Liver (tissue), 3 donors: Measurements from ENCODE around the gene SH3PXD2A.

ENCODE experiments used
- EGR1 ChIP-seq, 2 donors: IDR thresholded peaks; 2 replicates each; pipeline ENCODE4 v1.6.1; 2016 to 2018; ENCODE audit warnings: antibody characterized with exemption in 2 of 2, low read depth in 2 of 2
- GABPA ChIP-seq, 2 donors: IDR thresholded peaks in 1 of 2; conservative IDR thresholded peaks in 1 of 2; 2 replicates each; pipeline ENCODE4 v1.6.1; 2016; ENCODE audit warnings: antibody characterized with exemption in 2 of 2, mild to moderate bottlenecking in 1 of 2, moderate library complexity in 1 of 2
- HNF4A ChIP-seq, 2 donors: conservative IDR thresholded peaks; 2 replicates each; pipeline ENCODE4 v1.6.1; 2016; ENCODE audit warnings: antibody characterized with exemption in 2 of 2, mild to moderate bottlenecking in 2 of 2
- HNF4G ChIP-seq: IDR thresholded peaks from 2 replicates; pipeline ENCODE4 v1.6.1; 2016; ENCODE audit warnings: antibody characterized with exemption
- JUND ChIP-seq, 2 donors: IDR thresholded peaks; 2 replicates each; pipeline ENCODE4 v1.6.1; 2016; ENCODE audit warnings: antibody characterized with exemption in 2 of 2
- RAD21 ChIP-seq, 2 donors: IDR thresholded peaks; 2 replicates each; pipeline ENCODE4 v1.6.1; 2016; ENCODE audit warnings: antibody characterized with exemption in 2 of 2, mild to moderate bottlenecking in 2 of 2
- RXRA ChIP-seq, 2 donors: IDR thresholded peaks; 2 replicates each; pipeline ENCODE4 v1.6.1; 2017 to 2018; ENCODE audit warnings: antibody characterized with exemption in 2 of 2, mild to moderate bottlenecking in 1 of 2
- TAF1 ChIP-seq: conservative IDR thresholded peaks from 2 replicates; pipeline ENCODE4 v1.6.1; 2016; ENCODE audit warnings: antibody characterized with exemption, mild to moderate bottlenecking
- YY1 ChIP-seq: IDR thresholded peaks from 2 replicates; pipeline ENCODE4 v1.6.1; 2016; ENCODE audit warnings: antibody characterized with exemption, mild to moderate bottlenecking
- TF ChIP-seq, protein P1 (sequence below): fragments of 150-350 bp; IDR thresholded peaks from 2 replicates; pipeline ENCODE4 v1.5.1; 2017; ENCODE audit warnings: improper control_type of control experiment, low read depth, low read length; ENCODE audit not compliant: missing input control
- TF ChIP-seq, protein P2 (sequence below): IDR thresholded peaks from 2 replicates; pipeline ENCODE4 v1.6.1; 2016; ENCODE audit warnings: antibody characterized with exemption
- TF ChIP-seq, protein P3 (sequence below): IDR thresholded peaks from 2 replicates; pipeline ENCODE4 v1.6.1; 2016; ENCODE audit warnings: antibody characterized with exemption, mild to moderate bottlenecking
- TF ChIP-seq, protein P4 (sequence below): IDR thresholded peaks from 2 replicates; pipeline ENCODE4 v1.6.1; 2016; ENCODE audit warnings: antibody characterized with exemption
- donor health status: healthy.
- donor health status: healthy.

DNA sequence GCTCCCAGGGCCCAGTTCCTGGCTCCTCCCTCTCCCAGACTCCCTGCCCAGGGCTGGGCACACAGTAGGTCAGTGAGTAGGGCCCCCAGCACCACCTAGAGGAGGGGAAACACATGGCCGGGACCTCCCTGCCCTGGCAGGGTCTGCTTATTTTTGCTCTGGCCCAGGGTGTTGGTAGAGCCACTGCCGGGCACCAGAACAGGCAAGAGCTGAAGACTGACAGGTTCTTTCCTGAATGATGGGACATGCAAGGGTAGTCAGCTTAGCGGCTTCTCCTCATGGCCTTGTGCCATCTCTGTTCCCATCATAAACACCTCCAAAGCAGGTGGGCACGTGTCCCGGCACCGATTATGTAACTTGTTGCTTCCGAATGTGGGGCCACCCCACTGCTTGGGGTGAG is 275.4 kb downstream of the SH3PXD2A start:
- TF ChIP-seq, protein P1, sequence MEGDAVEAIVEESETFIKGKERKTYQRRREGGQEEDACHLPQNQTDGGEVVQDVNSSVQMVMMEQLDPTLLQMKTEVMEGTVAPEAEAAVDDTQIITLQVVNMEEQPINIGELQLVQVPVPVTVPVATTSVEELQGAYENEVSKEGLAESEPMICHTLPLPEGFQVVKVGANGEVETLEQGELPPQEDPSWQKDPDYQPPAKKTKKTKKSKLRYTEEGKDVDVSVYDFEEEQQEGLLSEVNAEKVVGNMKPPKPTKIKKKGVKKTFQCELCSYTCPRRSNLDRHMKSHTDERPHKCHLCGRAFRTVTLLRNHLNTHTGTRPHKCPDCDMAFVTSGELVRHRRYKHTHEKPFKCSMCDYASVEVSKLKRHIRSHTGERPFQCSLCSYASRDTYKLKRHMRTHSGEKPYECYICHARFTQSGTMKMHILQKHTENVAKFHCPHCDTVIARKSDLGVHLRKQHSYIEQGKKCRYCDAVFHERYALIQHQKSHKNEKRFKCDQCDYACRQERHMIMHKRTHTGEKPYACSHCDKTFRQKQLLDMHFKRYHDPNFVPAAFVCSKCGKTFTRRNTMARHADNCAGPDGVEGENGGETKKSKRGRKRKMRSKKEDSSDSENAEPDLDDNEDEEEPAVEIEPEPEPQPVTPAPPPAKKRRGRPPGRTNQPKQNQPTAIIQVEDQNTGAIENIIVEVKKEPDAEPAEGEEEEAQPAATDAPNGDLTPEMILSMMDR, result no peak
- TF ChIP-seq, protein P2, sequence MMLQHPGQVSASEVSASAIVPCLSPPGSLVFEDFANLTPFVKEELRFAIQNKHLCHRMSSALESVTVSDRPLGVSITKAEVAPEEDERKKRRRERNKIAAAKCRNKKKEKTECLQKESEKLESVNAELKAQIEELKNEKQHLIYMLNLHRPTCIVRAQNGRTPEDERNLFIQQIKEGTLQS, result no peak
- TF ChIP-seq GABPA (IDR thresholded peaks at IDR 0.05 in 1 of 2, conservative IDR thresholded peaks at IDR 0.05 in 1 of 2) (no peak), JUND (IDR thresholded peaks at IDR 0.05) (no peak), RAD21 (IDR thresholded peaks at IDR 0.05) (no peak), TAF1 (no peak), HNF4A (conservative IDR thresholded peaks at IDR 0.05) (no peak), EGR1 (IDR thresholded peaks at IDR 0.05; ENCODE audit: low read depth in 2 of 2) (no peak), YY1 (no peak), RXRA (IDR thresholded peaks at IDR 0.05) (no peak), HNF4G (no peak)
- TF ChIP-seq, protein P3, sequence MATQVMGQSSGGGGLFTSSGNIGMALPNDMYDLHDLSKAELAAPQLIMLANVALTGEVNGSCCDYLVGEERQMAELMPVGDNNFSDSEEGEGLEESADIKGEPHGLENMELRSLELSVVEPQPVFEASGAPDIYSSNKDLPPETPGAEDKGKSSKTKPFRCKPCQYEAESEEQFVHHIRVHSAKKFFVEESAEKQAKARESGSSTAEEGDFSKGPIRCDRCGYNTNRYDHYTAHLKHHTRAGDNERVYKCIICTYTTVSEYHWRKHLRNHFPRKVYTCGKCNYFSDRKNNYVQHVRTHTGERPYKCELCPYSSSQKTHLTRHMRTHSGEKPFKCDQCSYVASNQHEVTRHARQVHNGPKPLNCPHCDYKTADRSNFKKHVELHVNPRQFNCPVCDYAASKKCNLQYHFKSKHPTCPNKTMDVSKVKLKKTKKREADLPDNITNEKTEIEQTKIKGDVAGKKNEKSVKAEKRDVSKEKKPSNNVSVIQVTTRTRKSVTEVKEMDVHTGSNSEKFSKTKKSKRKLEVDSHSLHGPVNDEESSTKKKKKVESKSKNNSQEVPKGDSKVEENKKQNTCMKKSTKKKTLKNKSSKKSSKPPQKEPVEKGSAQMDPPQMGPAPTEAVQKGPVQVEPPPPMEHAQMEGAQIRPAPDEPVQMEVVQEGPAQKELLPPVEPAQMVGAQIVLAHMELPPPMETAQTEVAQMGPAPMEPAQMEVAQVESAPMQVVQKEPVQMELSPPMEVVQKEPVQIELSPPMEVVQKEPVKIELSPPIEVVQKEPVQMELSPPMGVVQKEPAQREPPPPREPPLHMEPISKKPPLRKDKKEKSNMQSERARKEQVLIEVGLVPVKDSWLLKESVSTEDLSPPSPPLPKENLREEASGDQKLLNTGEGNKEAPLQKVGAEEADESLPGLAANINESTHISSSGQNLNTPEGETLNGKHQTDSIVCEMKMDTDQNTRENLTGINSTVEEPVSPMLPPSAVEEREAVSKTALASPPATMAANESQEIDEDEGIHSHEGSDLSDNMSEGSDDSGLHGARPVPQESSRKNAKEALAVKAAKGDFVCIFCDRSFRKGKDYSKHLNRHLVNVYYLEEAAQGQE, result no peak
- TF ChIP-seq, protein P4, sequence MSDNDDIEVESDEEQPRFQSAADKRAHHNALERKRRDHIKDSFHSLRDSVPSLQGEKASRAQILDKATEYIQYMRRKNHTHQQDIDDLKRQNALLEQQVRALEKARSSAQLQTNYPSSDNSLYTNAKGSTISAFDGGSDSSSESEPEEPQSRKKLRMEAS, result no peak
